Measurements from ENCODE around the gene ACIN1. TPM values are rescaled to one million over a fixed set of nuclear protein-coding genes. Genes with fewer than 3 reads are reported as not detected.

ACIN1 gene
- polyA plus RNA-seq, 3 donors: 253 to 342 (median 271) TPM

DNA sequence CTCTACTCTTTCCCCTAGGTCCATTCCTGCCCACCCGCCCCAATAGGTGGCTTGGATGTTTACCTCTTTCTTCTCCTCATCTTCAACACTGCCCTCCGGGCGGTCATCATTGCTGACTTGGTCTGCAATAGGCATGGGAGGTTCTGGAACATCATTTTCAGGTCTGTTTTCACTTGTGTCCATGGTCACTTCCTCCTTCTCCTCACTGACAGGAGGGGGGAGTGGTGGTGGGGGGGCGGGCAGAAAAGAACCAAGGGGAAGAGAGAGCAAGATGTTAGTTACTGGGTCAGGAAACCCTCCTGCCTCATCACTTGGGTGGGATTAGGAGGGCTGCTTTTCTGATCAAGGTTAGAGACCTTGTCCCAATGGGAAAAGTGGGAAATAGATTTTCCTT lies 25.5 kb downstream of the ACIN1 start:
- no peak for DNase-seq (ENCODE audit: extremely low read depth in 1 of 11, low read depth in 9 of 11, low spot score in 4 of 11)

DNA sequence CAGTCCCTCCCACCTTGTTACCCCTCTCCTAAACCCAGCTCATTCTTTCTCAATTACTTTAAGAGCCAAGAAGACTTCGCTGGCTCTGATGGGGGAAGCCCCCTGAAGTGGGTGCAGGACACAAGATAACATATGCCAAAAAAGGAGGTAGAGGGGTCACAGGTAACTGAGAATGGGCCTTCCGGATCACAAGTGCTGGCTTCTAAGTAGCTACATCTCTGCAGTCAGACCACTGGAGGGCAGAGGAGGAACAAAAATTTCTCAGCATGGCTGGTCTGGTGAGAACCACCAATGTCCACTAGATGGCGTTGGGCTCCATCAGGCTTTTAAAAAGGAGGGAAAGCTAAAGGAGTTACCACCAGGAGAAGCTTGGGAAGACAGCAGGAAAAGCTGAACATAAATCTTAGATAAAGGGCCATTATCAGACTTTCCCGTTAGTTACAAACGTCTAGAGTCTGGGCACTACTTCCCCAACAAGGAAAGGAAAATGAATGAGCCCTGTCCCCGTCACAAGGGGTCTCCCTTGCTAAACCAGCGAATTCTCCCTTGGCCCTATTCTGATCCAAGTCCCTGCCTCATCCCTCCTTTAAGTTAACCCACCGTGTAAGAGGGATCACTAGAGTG lies 26.0 kb downstream of the ACIN1 start:
- DNase-seq (ENCODE audit: extremely low read depth in 1 of 11, low read depth in 9 of 11, low spot score in 4 of 11): peak; percentile 77 to 92 (median 87)

DNA sequence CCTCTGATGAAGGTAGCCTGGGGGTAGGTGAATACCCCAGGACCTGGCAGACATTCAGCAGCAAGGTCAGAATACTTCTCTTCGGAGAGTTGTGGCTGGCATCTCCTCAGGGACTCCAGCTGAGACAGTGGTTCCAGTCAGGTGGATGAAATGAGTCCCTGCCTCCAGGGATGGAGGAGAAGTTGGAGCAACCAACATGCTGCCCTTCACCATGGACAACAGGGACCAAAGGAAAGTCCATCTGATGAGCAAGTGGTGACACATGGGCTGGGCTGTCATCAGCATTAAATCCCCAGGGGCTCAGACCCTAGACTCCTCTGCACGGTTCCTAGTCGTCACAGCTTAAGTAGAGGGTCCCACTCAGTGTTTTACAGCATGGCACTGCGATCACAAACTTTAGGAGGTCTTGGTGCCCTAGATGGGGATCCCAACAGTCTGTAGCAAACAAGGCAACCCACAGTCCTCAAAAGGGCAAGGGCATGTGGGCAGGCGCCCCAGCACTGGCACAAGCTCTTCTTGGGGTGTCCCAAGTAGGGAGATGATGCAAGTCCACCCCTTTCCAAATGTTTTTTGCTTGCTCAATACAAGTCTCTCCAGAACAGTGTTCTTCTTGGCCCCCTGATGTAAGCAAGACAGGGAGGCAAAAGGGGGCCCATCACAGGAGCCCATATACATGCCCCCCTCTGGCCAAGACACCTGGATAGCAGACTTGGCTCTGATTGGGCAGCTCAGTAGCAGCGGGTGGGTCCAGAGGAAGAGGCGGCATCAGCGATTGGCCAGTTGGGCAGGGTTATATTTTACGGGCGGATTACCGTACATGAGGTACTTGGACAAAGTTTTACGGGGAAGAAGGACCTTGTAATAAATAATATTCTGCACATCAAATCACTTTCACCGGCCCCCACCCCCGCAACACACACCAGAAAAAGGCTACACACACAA lies 26.8 kb downstream of the ACIN1 start:
- DNase-seq (ENCODE audit: extremely low read depth in 1 of 11, low read depth in 9 of 11, low spot score in 4 of 11): no peak

DNA sequence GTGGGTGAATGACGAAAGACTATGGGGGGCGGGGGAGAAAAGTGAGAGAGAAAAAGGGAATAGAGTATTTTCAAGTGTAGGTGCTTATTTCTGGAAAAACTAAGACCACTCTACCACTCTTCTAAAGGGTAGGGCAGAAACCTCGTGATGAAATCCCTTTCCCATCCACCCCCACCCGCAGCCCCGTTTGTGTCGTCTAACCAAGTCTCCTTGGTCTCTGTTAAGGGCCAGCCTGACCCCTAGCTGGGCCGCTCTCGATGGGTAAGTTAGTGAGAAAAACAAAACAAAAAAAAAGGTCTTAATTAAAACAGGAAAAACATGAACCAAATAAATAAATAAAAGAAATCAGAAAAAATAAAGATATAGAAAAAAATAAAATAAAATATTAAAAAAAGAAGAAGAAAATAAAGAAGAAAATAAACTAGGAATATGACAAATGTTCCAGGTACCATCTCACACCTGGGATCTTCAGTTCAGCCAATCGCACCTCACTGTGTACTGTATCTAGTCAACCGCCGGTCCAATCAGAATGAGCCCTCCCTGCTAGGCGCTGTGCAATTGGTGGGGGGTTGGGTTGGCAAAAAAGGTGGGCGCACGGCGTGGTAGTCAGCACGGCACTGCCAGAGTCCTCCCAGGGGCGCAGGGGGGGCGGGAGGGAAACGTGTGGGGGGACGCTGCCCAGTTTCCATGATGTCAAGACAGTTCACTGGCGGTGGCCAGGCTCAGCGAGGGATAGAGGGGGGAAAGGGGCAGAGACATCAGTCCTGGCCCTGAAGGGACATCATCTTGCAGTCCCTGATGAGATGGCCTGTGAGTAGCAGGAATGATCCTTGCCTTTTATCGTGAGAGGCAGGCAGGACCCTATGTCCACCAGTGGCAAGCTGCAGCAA lies 27.8 kb downstream of the ACIN1 start:
- DNase-seq (ENCODE audit: extremely low read depth in 1 of 11, low read depth in 9 of 11, low spot score in 4 of 11): no peak

DNA sequence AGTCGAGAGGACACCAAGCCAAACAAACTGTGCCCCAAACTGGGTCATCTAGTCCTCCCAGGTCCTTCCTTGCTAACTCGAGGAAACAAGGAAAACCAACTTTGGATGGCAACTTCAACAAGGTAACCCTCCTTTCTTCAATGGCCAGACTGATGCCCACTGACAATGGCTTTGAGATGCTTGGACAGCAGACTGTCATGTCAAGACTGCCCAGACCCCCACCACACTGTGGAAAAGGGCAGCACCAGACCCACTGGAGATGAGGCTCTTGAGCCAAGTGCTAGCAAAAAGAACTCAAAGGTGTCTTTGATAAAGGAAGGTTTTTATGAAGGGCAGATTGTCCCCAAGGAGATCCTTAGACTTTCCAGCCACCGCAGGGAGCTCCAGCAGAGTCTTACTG lies 28.6 kb downstream of the ACIN1 start:
- no peak for DNase-seq (ENCODE audit: extremely low read depth in 1 of 11, low read depth in 9 of 11, low spot score in 4 of 11)

DNA sequence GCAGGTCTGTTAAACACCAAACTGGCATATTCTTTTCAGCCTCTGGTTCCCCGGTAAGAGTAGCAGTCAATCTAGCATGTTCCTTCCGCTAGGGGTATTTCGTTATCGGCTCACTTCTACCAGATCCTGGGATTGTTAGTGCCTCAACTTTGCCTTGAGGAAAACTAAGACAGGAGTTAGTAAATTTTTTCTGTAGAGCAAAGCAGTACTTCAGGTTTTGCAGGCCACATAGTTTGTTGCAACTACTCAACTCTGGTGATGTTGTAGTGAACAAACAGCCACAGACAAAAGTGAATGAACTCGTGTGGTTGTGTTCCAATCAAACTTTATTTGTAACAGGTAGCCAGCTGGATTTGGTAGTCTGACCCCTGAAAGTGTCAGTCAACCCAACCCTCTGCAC lies 31.3 kb downstream of the ACIN1 start:
- DNase-seq (ENCODE audit: extremely low read depth in 1 of 11, low read depth in 9 of 11, low spot score in 4 of 11): no peak

DNA sequence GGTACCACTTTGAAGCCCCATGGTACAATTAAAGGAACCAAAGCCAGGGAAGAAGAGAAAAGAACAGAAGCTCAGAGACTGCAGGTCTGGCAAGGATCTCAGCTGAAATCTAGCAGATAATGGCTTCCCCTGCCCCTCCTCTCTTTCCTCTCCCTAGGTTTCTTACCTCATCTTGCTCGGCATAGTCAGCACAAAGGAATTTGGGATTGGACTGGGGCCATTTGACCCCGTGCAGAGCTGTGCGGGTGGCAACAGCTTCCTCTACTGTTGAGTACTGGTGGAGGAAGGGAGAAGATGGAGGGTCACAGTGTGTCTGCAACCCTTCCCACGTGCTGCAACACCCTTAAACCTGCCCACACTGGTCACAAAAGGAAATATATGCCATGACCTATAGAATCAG lies 32.9 kb downstream of the ACIN1 start:
- DNase-seq (ENCODE audit: extremely low read depth in 1 of 11, low read depth in 9 of 11, low spot score in 4 of 11): no peak

DNA sequence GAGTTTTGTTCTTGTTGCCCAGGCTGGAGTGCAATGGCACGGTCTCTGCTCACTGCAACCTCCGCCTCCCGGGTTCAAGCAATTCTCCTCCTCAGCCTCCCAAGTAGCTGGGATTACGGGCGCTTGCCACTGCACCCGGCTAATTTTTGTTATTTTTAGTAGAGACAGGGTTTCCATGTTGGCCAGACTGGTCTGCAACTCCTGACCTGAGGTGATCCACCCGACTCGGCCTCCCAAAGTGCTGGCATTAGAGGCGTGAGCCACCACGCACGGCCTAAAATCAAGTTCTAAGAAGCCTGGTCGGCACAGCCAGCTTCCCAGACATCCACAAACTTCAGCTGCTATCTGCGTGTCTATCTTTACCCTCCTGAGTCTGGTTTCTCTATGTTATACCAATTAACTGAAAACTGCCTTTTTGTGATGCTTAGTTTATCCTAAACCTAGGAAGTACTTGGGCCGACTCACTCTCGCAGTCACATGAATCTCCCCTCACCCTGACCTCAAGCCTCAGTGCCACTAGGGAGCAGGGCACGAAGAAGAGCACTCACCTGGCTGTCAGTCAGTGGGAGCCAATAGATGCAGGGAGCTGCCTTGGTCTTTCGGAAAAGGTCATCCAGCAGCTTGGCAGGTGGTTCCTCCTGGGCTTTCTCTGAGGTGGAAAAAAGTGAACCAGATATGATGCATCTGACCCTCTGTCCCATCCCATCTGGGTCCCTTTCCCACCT lies 34.2 kb downstream of the ACIN1 start:
- no peak for DNase-seq (ENCODE audit: extremely low read depth in 1 of 11, low read depth in 9 of 11, low spot score in 4 of 11)

DNA sequence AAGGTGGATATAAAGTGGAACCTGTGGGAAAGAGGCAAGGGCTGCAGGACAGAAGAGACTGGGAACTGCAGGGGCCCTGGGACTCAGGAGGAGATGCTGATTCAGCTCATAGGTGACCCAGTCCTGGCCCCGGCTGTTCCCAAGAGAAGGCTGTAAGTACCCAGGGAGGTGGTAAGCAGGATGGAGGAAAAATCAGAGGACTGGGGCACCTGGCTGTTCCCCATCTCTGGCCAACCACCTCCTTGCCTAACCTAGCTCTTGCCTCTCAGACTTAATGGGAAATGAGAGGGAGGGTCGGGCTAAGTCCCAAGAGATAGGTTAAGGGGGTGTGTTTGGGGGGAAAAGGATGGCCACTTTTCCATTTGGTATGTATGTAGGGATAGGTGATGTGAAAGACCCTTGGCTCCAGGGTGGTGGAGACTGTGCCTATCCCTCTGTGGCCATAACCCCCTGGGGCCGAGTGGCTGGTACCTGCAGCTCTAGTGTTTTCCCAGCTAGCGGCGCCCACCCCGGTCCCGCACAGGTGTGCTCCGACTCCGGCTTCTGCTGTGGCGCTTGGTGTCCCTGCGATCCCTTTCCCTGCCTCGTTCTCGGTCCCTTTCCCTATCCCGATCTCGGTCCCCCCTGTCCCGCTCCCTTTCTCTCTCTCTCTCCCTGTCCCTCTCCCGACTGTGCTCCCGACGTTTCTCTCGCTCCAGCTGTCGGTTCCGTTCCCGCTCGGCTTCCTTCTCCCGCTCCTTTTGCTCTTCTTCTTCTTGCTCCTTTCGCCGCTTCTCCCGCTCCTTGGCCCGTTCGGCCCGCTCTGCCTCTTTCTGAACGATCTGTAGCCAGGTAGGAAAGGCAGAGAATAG lies 36.1 kb downstream of the ACIN1 start:
- no peak for DNase-seq (ENCODE audit: extremely low read depth in 1 of 11, low read depth in 9 of 11, low spot score in 4 of 11)

DNA sequence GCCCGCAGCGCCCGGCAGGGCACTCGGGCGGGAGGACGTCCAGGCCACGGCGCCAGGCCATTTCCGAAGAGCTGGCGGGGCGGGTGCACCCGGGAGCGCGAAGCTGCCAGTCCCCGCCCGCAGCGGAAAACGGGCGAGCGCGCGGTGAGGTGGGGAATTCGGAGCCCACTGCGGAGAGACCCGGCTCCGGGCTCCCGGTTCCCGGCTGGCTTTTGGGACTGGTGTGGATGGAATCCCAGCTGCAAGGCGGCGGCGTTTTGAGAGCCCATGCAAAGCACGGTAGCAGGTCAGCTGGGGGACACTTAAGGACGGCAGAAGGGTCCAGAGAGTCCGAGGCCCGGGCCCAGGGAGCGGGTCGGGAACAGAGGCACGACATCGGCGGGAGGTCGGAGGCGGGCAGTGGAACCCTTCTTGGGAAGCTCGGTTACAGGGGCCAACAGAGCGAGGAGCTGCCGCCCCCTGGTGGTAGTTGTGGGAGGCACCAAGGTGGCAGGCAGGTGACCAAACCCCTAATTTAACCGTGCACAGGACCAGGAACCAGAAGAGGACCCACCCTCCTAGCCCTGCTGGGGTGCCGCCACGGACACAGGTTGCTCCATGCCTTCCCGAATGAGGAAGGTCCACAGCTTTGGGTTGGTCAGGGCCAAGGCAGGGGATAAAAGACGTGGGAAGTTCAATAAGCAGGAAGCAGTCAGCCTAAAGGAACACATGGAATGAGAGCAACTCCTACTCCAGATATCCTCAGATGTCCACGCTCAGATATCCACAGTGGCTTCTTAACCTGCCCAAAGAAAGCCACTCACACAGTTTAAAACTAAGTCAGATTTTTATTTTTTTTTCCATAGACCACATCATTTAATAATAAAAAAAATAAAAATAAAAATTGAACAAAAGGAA lies 36.9 kb downstream of the ACIN1 start:
- DNase-seq (ENCODE audit: extremely low read depth in 1 of 11, low read depth in 9 of 11, low spot score in 4 of 11): peak in 10 of 11 donors; percentile 79 to 90 (median 87)

DNA sequence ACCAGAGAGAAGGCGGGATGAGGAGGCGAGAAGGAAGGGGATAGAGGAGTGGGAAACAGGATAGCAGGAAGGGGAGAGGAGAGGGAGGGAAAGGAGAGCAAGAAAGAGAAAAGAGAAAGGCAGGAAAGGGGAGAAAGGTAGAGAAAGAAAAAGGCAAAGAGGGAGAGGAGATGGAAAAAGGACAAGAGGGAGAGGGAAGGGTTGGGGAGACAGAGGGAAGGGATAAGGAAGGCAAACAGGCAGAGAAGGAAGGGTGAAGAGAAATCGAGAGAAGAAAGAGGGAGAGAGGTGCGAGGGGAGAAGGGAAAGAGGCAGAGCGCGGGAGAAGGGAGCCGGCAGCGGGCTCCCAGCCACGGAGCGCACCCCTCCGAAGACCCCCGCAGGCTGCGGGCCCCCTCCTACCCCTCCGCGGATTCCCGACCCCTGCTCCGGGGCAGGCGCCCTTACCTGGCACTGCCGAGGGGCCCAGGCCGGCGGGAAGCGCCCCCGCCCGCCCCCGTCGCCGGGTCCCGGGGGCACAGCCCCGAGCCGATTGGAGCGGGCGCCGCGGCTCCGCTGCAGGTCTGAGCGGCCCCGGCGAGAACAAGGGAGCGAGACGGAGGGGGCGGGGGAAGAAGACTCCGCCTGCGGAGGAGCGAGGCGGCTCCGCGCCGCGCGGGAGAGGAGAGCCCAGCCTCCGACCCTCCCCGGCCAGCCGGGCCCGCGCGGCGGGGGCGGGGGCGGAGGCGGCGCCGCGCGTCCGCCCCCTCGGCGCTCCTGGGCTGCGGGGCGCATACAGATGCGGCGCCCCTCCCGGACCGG lies 37.8 kb downstream of the ACIN1 start, which contains the start of gene CDH24:
Gene CDH24 (minus strand): TSS at position 565 of the 801 bp plus-strand sequence. CDS start 1,787 bp downstream, outside the sequence.
- peak in 8 of 11 donors; percentile 63 to 83 (median 76) for DNase-seq (ENCODE audit: extremely low read depth in 1 of 11, low read depth in 9 of 11, low spot score in 4 of 11)

DNA sequence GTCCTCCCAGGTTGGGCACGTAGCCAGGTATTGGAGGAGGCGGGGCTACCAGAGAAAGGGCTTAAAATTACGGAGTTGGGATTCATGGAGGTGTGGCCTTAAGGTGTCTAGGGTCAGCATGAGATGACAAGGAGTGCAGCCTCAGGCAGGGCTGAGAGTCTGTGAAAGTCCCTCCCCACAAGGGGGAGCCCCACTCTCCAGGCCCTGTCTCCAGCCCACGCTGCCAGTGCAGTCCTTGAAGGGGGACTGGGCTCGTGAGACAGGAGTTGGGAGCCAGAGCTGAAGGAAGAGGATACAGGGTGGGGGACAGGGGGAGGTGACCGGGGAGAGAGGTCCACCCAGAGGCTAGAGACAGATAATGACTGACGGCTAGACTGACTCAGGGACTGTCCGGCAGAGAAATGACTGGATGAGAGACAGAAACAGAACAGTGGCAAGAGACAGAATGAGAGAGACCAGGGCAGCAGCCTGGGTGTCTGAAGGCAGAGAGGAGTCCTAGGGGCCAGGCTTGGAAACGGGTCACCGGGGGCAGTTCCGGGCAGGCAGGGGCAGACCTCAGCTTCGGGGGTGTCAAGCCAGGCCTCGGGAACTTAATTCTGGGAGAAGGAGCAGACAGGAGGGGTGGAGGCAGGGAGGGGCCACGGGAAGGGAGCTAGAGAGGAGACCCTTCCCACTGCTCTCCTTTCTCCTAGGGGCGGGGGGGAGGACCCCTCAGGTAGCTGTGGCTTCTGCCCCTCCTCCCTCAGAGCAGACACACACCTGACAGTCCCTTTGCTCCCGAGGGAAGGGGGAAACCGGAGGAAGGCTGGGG lies 38.6 kb downstream of the ACIN1 start:
- no peak for DNase-seq (ENCODE audit: extremely low read depth in 1 of 11, low read depth in 9 of 11, low spot score in 4 of 11)

DNA sequence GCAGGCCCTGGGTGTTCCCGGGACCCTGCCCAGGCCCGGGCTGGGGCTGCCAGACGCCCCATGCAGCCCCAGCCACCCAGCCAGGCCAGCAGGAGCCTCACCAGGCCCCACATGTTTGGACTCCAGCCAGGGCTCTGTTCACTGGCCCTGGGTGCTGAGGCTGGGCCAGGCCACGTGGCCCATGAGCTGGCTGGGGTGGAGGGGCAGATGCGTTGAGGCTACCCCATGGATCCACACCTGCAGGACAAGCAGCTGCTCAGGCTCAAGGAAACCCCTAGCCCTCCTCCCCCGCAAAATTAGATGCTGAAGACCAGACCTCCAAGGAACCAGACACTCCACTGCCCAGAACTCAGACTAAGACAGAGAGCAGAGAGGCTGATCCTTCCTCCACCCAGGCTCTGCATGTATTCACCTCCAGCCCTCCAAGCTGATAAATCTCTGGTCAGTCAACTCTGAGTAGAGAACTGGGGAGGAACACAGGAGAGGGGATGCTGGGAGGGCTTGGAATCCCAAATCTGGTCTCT lies 39.3 kb downstream of the ACIN1 start:
- DNase-seq (ENCODE audit: extremely low read depth in 1 of 11, low read depth in 9 of 11, low spot score in 4 of 11): no peak

DNA sequence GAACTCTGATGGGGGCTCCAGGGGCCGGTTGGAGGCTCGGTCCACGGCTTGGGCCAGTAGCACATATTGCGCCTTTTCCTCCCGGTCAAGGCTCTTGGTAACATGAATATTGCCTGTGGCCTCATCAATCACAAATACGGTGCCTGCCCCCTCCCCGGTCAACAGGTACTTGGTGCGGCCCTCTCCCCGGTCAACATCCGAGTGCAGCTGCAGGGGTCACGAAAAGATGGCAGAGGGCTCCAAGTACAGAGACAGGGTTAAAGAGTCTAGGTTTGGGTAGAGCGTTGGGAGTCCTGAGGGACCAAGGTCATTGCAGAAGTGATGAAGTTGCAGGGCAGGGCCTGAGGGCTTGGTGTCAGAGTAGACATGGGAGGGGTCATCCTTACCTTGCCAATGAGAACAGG lies 39.8 kb downstream of the ACIN1 start:
- no peak for DNase-seq (ENCODE audit: extremely low read depth in 1 of 11, low read depth in 9 of 11, low spot score in 4 of 11)
